OCI-LY7 (cell line): ENCODE data around the gene RBM20. TPM values are rescaled to one million over a fixed set of nuclear protein-coding genes. Genes with fewer than 3 reads are reported as not detected.

Source experiments
- BruUV-seq: library from RNA; stranded (reverse); fragments of 400-500 nt; replicated peaks from 2 replicates; lab custom pipeline; 2021; lab: Mats Ljungman, UMichigan
- CTCF ChIA-PET: fragments of 300-600 bp; sonication (Branson Sonifier 250); formaldehyde crosslinking; loops from one replicate; lab custom pipeline; 2022; ENCODE audit warnings: antibody characterized with exemption; ENCODE audit not compliant: unreplicated experiment; lab: Charles Lee
- POLR2A ChIA-PET: fragments of 300-600 bp; sonication (Branson Sonifier 250); formaldehyde crosslinking; loops from one replicate; lab custom pipeline; 2022; ENCODE audit warnings: antibody characterized with exemption; lab: Charles Lee
- DNase-seq: peaks from one replicate; pipeline ENCODE4 v3.0.0-alpha.2; 2015; ENCODE audit warnings: low spot score
- H2AFZ ChIP-seq: fragments of 200-600 bp; sonication (generic), shearing (Covaris generic); 2 replicates; pipeline ENCODE4 v1.6.1; 2014; ENCODE audit warnings: mild to moderate bottlenecking, antibody characterized with exemption, low read length, moderate library complexity
- H3K27ac ChIP-seq: fragments of 200-600 bp; sonication (generic); 2 replicates; pipeline ENCODE4 v1.5.1; 2014; ENCODE audit warnings: mixed run types, low read depth, mild to moderate bottlenecking, moderate library complexity, low read length, inconsistent platforms; ENCODE audit not compliant: poor library complexity, severe bottlenecking
- H3K36me3 ChIP-seq: fragments of 200-600 bp; sonication (generic); 2 replicates; pipeline ENCODE4 v1.6.1; 2014; ENCODE audit warnings: mild to moderate bottlenecking, antibody characterized with exemption, low read length, moderate library complexity, mixed read lengths; ENCODE audit not compliant: insufficient read depth
- H3K4me1 ChIP-seq: fragments of 200-600 bp; sonication (generic); 2 replicates; pipeline ENCODE4 v1.5.1; 2014; ENCODE audit warnings: mild to moderate bottlenecking, low read length; ENCODE audit not compliant: insufficient read depth, poor library complexity, severe bottlenecking
- H3K4me2 ChIP-seq: fragments of 200-600 bp; sonication (generic); 2 replicates; pipeline ENCODE4 v1.6.1; 2014; ENCODE audit warnings: mild to moderate bottlenecking, low read length
- H3K4me3 ChIP-seq: fragments of 200-600 bp; sonication (generic); 2 replicates; pipeline ENCODE4 v1.5.1; 2014; ENCODE audit warnings: mild to moderate bottlenecking, low read depth, low read length; ENCODE audit not compliant: poor library complexity, severe bottlenecking
- H3K79me2 ChIP-seq: fragments of 200-600 bp; sonication (generic); 2 replicates; pipeline ENCODE4 v1.6.1; 2016; ENCODE audit warnings: low read depth, mild to moderate bottlenecking, low read length, moderate library complexity, mixed read lengths; ENCODE audit not compliant: insufficient read depth
- H3K9me2 ChIP-seq: fragments of 200-600 bp; sonication (generic); 2 replicates; pipeline ENCODE4 v1.6.1; 2016; ENCODE audit warnings: mild to moderate bottlenecking, low read length, mixed read lengths; ENCODE audit not compliant: insufficient read depth
- H3K9me3 ChIP-seq: fragments of 200-600 bp; sonication (generic); 2 replicates; pipeline ENCODE4 v1.6.1; 2014; ENCODE audit warnings: mild to moderate bottlenecking, mixed run types, low read length, mixed read lengths
- H4K20me1 ChIP-seq: fragments of 200-600 bp; sonication (generic); 2 replicates; pipeline ENCODE4 v1.6.1; 2014; ENCODE audit warnings: mild to moderate bottlenecking, antibody characterized with exemption, low read length, moderate library complexity, mixed read lengths; ENCODE audit not compliant: insufficient read depth
- EZH2phosphoT487 ChIP-seq: fragments of 200-600 bp; sonication (generic); IDR thresholded peaks from 2 replicates; pipeline ENCODE4 v1.6.1; 2018; ENCODE audit warnings: low read depth, borderline replicate concordance, mild to moderate bottlenecking, mixed run types, antibody characterized with exemption, low read length, moderate library complexity, mixed read lengths
- intact Hi-C: fragments of 100-400 bp; cut with micrococcal nuclease; formaldehyde crosslinking; loops from one replicate; pipeline ENCODE4 v1.10.0; 2022; ENCODE audit not compliant: unreplicated experiment
- total RNA-seq, 2 experiments: library from RNA; depleted of rRNA in 1 of 2; stranded (reverse); fragments of >200 nt in 1 of 2; shearing (Covaris generic) in 1 of 2; gene quantifications; 2 replicates each; pipeline ENCODE4 v1.2.3, GENCODE V29; 2014 to 2022
- TF ChIP-seq, protein P1 (sequence below): fragments of 200-600 bp; sonication (generic); conservative IDR thresholded peaks from 2 replicates; pipeline ENCODE4 v1.5.1; 2014; ENCODE audit warnings: mild to moderate bottlenecking, antibody characterized with exemption, low read length, moderate library complexity, mixed read lengths

The RBM20 gene
- total RNA-seq, 2 experiments from 2014 or later = 0.35 to 1.0 TPM

DNA sequence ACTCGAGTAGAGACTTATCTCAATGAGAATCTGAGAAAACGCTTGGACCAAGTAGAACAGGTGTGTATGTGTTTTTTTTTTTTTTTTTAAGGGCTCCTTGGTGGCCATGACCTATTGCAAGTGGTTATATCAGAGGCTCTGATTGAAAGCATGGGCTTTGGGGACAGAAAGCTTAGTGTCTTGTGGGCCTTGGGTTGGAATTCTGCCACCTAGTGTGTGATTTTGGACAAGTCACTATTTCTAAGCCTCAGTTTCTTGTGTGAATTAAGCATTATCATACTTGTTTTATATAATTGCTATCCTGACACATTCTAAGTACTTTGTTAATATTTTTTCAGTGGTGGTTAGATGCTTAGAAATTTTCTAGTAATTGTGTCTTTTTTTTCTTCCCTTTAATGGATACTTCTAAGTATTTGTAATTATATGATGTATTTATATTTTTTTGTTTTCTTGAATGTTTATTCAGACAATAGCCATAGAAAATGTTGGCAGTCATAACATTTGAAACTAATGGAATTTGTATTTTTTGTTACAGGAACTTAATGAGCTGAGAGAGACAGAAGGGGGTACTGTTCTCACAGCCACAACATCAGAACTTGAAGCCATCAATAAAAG is 43.5 kb upstream of the RBM20 start:
- Histone ChIP-seq H4K20me1 (no peaks in the 10 kb centered on the region), H3K4me2 (no peak overlapping the region), H3K36me3 (peaks cover 94% of the 10 kb centered on the region), H3K9me2 (no peaks in the 10 kb centered on the region), H3K9me3 (no peaks in the 10 kb centered on the region), H2AFZ (no peak overlapping the region), H3K27ac (no peak overlapping the region), H3K79me2 (no peaks in the 10 kb centered on the region; the same call in 1 of the 2 replicates), H3K4me3 (no peak overlapping the region), H3K4me1 (no peaks in the 10 kb centered on the region)
- intact Hi-C loops = loop anchor here (1.0 to 10.0 kb wide), 4 partner anchors 33 to 466 kb away; partner anchors contain the start of gene SMC3
- no TSS peak for BruUV-seq
- TF ChIP-seq, protein P1, sequence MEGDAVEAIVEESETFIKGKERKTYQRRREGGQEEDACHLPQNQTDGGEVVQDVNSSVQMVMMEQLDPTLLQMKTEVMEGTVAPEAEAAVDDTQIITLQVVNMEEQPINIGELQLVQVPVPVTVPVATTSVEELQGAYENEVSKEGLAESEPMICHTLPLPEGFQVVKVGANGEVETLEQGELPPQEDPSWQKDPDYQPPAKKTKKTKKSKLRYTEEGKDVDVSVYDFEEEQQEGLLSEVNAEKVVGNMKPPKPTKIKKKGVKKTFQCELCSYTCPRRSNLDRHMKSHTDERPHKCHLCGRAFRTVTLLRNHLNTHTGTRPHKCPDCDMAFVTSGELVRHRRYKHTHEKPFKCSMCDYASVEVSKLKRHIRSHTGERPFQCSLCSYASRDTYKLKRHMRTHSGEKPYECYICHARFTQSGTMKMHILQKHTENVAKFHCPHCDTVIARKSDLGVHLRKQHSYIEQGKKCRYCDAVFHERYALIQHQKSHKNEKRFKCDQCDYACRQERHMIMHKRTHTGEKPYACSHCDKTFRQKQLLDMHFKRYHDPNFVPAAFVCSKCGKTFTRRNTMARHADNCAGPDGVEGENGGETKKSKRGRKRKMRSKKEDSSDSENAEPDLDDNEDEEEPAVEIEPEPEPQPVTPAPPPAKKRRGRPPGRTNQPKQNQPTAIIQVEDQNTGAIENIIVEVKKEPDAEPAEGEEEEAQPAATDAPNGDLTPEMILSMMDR = peak; percentile 93
- TF ChIP-seq EZH2phosphoT487 = no peak
- ChIA-PET CTCF (interaction anchor here (0.9 to 1.0 kb wide), 2 partner anchors 54 to 290 kb away, joined by 3 to 4 read pairs; no protein-coding TSS in a partner anchor), POLR2A (interaction anchor here (0.6 to 2.2 kb wide), 7 partner anchors 10 to 305 kb away, joined by 3 to 12 read pairs (median 3); partner anchors contain the start of gene SMNDC1)
- DNase-seq = peak; percentile 82

- CTCF ChIA-PET = no interaction called here
- H3K4me2 ChIP-seq = no peak overlapping the region
- POLR2A ChIA-PET = interaction anchor here (1.1 kb wide), 1 partner anchor 298 kb away, joined by 5 read pairs; no protein-coding TSS in a partner anchor
- H3K79me2 ChIP-seq = no peaks in the 10 kb centered on the region; the same call in 1 of the 2 replicates
- no peak overlapping the region for H2AFZ ChIP-seq
- H3K9me2 ChIP-seq = no peaks in the 10 kb centered on the region
- no peaks in the 10 kb centered on the region for H3K9me3 ChIP-seq
- no TSS peak for BruUV-seq
- intact Hi-C loops = loop anchor here (5.0 to 10.0 kb wide), 2 partner anchors 34 to 467 kb away; partner anchors contain the start of gene SMC3
- H3K4me1 ChIP-seq = no peaks in the 10 kb centered on the region
- no peaks in the 10 kb centered on the region for H4K20me1 ChIP-seq
- no peak for DNase-seq
- peaks cover 91% of the 10 kb centered on the region for H3K36me3 ChIP-seq
- no peak overlapping the region for H3K4me3 ChIP-seq
- TF ChIP-seq EZH2phosphoT487 = no peak
- TF ChIP-seq, protein P1 = no peak
- no peak overlapping the region for H3K27ac ChIP-seq
These were observed 42.6 kb upstream of the RBM20 start for GRCh38 chr10:110601581-110601980.
